Smooth muscle cell (in vitro differentiated cells): ENCODE data around the gene CRYBG1. TPM values are rescaled to one million over a fixed set of nuclear protein-coding genes. Genes with fewer than 3 reads are reported as not detected.

Experiments used
- DNase-seq: peaks from one replicate; lab custom pipeline; 2025; ENCODE audit not compliant: unreplicated experiment; lab: John Stamatoyannopoulos, UW
- H2AFZ ChIP-seq: fragments of 200-600 bp; sonication (generic); 2 replicates; pipeline ENCODE4 v1.6.0; 2016; ENCODE audit warnings: antibody characterized with exemption, low read depth, mild to moderate bottlenecking
- H3F3A ChIP-seq: fragments of 200-600 bp; sonication (generic); 2 replicates; pipeline ENCODE4 v1.6.0; 2017; ENCODE audit warnings: antibody characterized with exemption, low read depth
- H3K27ac ChIP-seq: fragments of 200-600 bp; sonication (generic); 2 replicates; pipeline ENCODE4 v1.5.1; 2016; ENCODE audit warnings: low read depth, mild to moderate bottlenecking
- H3K27me3 ChIP-seq: fragments of 200-600 bp; sonication (generic); 2 replicates; pipeline ENCODE4 v1.6.1; 2016; ENCODE audit warnings: low read depth, mild to moderate bottlenecking
- H3K36me3 ChIP-seq: fragments of 200-600 bp; sonication (generic); 2 replicates; pipeline ENCODE4 v1.5.1; 2016; ENCODE audit warnings: low read depth
- H3K4me1 ChIP-seq: fragments of 200-600 bp; sonication (generic); 2 replicates; pipeline ENCODE4 v1.5.1; 2016; ENCODE audit warnings: low read depth
- H3K4me2 ChIP-seq: fragments of 200-600 bp; sonication (generic); 2 replicates; pipeline ENCODE4 v1.6.0; 2016; ENCODE audit warnings: mild to moderate bottlenecking
- H3K4me3 ChIP-seq: fragments of 200-600 bp; sonication (generic); 2 replicates; pipeline ENCODE4 v1.5.1; 2016; ENCODE audit warnings: mild to moderate bottlenecking
- H3K79me2 ChIP-seq: fragments of 200-600 bp; sonication (generic); 2 replicates; pipeline ENCODE4 v1.6.0; 2016; ENCODE audit warnings: low read depth, mild to moderate bottlenecking
- H3K9ac ChIP-seq: fragments of 200-600 bp; sonication (generic); 2 replicates; pipeline ENCODE4 v1.6.0; 2016; ENCODE audit warnings: low read depth
- H3K9me3 ChIP-seq: fragments of 200-600 bp; sonication (generic); replicated peaks from 2 replicates; pipeline ENCODE4 v1.5.1; 2016; ENCODE audit warnings: low read depth
- H4K20me1 ChIP-seq: fragments of 200-600 bp; sonication (generic); 2 replicates; pipeline ENCODE4 v1.6.0; 2016; ENCODE audit warnings: low read depth
- CTCF ChIP-seq: fragments of 200-600 bp; sonication (generic); IDR thresholded peaks from 2 replicates; pipeline ENCODE4 v1.5.1; 2017; ENCODE audit warnings: borderline replicate concordance, mild to moderate bottlenecking, antibody characterized with exemption; ENCODE audit not compliant: insufficient read depth, poor library complexity, severe bottlenecking
- WGBS: methylation state at CpG from one replicate; pipeline ENCODE4 v1.1.7; 2016; ENCODE audit warnings: low lambda C conversion rate; 5-methylcytosine and 5-hydroxymethylcytosine counted together
- polyA plus RNA-seq: library from polyadenylated mRNA; unstranded; fragments of >200 nt; fragmentation: Nextera tagmentation; extraction: Ambion mirVana; gene quantifications from 2 replicates; pipeline ENCODE4 v1.2.1, GENCODE V29; 2016
- small RNA-seq: library from RNA; depleted of rRNA; stranded (forward); fragments of <200 nt; gene quantifications from one replicate; pipeline ENCODE3, GENCODE V24; 2014
- total RNA-seq: library from RNA; depleted of rRNA; stranded (reverse); fragments of >200 nt; gene quantifications from 2 replicates; pipeline ENCODE4 v1.2.3, GENCODE V29; 2014

Gene CRYBG1
- total and polyA plus RNA-seq, 2 experiments from 2014 or later = 0.98 to 11.9 TPM

GRCh38 chr6:106619223-106619622 is 258.7 kb downstream of the CRYBG1 start:
- Histone ChIP-seq H3F3A (no peaks in the 10 kb centered on the region), H3K36me3 (no peaks in the 10 kb centered on the region), H3K9ac (no peak overlapping the region), H3K4me3 (no peak overlapping the region), H3K27ac (no peak overlapping the region), H3K4me1 (no peaks in the 10 kb centered on the region), H3K4me2 (no peak overlapping the region), H4K20me1 (no peaks in the 10 kb centered on the region), H2AFZ (no peak overlapping the region), H3K27me3 (no peaks in the 10 kb centered on the region), H3K79me2 (no peaks in the 10 kb centered on the region), H3K9me3 (no peaks in the 10 kb centered on the region)
- TF ChIP-seq CTCF = no peak
- DNase-seq = no peak
- WGBS = 85% methylated on average over 1 of the region's 1 CpG

DNA sequence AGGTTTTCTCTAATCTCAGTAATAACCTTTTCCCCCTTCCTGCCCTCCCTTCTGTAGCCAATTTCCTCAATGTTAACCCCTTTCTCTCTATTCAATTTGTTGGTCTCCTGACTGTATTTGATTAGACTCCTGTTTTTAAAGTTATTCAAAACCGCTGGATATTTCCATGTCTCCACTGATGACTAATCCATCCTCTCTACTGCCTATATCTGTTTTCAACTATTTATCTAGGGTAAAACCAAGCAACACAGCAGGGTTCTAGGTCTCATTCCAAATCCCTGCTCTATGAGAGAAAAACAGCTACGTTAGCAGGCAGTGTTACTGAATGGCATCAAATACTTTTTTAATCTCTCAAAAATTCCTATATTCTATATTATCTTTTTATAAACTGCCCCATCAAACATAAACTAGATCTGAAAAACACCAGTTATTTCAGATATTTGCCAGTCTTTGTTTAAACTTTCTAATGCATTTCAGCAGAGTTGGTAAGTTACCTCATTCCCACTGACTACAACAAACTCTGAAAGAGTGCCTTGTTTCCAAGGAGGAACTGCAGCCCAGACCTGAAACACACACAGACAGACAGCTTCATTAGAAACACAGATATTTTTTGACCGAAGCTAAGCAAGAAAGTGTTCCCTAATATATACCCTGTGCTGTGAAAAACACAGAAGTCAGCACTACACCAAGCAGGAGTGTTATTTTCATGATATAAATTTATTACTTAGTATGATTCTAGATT is 260.6 kb downstream of the CRYBG1 start:
- Histone ChIP-seq H3K79me2 (no peaks in the 10 kb centered on the region), H3K4me3 (no peak overlapping the region), H3K9ac (no peak overlapping the region), H3K36me3 (no peaks in the 10 kb centered on the region), H3K27me3 (no peaks in the 10 kb centered on the region), H2AFZ (no peak overlapping the region), H3F3A (no peaks in the 10 kb centered on the region), H3K4me1 (no peaks in the 10 kb centered on the region), H4K20me1 (no peaks in the 10 kb centered on the region), H3K9me3 (no peaks in the 10 kb centered on the region), H3K4me2 (no peak overlapping the region), H3K27ac (no peak overlapping the region)
- TF ChIP-seq CTCF = no peak
- 83% methylated on average over 3 of the region's 3 CpGs for WGBS
- DNase-seq = no peak

Small RNA genes lying within 50 kb of the gene (small RNA-seq; reads per million reads assigned to genes)
- not detected for gene RF00019
- not detected for gene RNA5SP211
- gene RNU6-527P = not detected

Other genes with a start within 250 kb of the CRYBG1 start
- gene ATG5, start 35.0 kb upstream of the CRYBG1 start, total RNA-seq = 33.7 and 50.4 TPM in 2 replicates
- gene ATG5, start 35.0 kb upstream of the CRYBG1 start, polyA plus RNA-seq = 30.1 and 34.4 TPM in 2 replicates